ENCODE measurements around the gene PBX1. TPM values are rescaled to one million over a fixed set of nuclear protein-coding genes. Genes with fewer than 3 reads are reported as not detected.
A peak's percentile ranks its signal among the peaks of the same experiment; 100 is the strongest.

PBX1 gene
- total and polyA plus RNA-seq, 2 experiments from 2014 or later, result 9.7 to 38.8 TPM

- no peak overlapping the region for H2AFZ ChIP-seq
- H3K27ac ChIP-seq, result peak overlapping the region; percentile 92
- WGBS, 2 experiments (ENCODE audit: low coverage in 1 of 2, low lambda C conversion rate in 2 of 2, missing lambda C conversion rate in 2 of 2), result 89 to 90% methylated on average over 5 of the region's 5 CpGs
- H3K4me3 ChIP-seq, result no peak overlapping the region
- peaks cover 51% of the 10 kb centered on the region for H3K79me2 ChIP-seq (ENCODE audit: insufficient read depth)
- H3K4me1 ChIP-seq (ENCODE audit: insufficient read depth), result peaks cover 51% of the 10 kb centered on the region
- no peaks in the 10 kb centered on the region for H3K36me3 ChIP-seq (ENCODE audit: low read depth)
- no peaks in the 10 kb centered on the region for H4K20me1 ChIP-seq (ENCODE audit: insufficient read depth)
- no peak overlapping the region for H3K4me2 ChIP-seq (ENCODE audit: unreplicated experiment)
- H3K9me3 ChIP-seq (ENCODE audit: low read depth), result no peaks in the 10 kb centered on the region
- in situ Hi-C loops (cut with MboI), result no loop called here
- DNase-seq, result no peak
- H3F3A ChIP-seq (ENCODE audit: insufficient read depth), result peaks cover 61% of the 10 kb centered on the region
- peak overlapping the region; percentile 24; the same call in 1 of the 2 replicates for H3K9ac ChIP-seq
- H3K9me2 ChIP-seq (ENCODE audit: insufficient read depth), result no peaks in the 10 kb centered on the region
- H3K27me3 ChIP-seq (replicated peaks; ENCODE audit: insufficient read depth), result no peaks in the 10 kb centered on the region
- TF ChIP-seq EZH2phosphoT487 (IDR thresholded peaks at IDR 0.05; ENCODE audit: insufficient read depth, low read depth), result no peak
- TF ChIP-seq EZH2 (IDR thresholded peaks at IDR 0.05; ENCODE audit: insufficient read depth, poor library complexity, severe bottlenecking), result no peak
Observed at GRCh38 chr1:164773102-164773501, 214.1 kb downstream of the PBX1 start.

- 82 to 87% methylated on average over 4 of the region's 4 CpGs for WGBS, 2 experiments (ENCODE audit: low coverage in 1 of 2, low lambda C conversion rate in 2 of 2, missing lambda C conversion rate in 2 of 2)
- peaks cover 64% of the 10 kb centered on the region for H3K79me2 ChIP-seq (ENCODE audit: insufficient read depth)
- no peaks in the 10 kb centered on the region for H3K27me3 ChIP-seq (replicated peaks; ENCODE audit: insufficient read depth)
- no peaks in the 10 kb centered on the region for H3K9me2 ChIP-seq (ENCODE audit: insufficient read depth)
- H3K9ac ChIP-seq, result no peak overlapping the region
- TF ChIP-seq EZH2phosphoT487 (IDR thresholded peaks at IDR 0.05; ENCODE audit: insufficient read depth, low read depth), result no peak
- no peak for TF ChIP-seq EZH2 (IDR thresholded peaks at IDR 0.05; ENCODE audit: insufficient read depth, poor library complexity, severe bottlenecking)
- no peak overlapping the region for H3K4me2 ChIP-seq (ENCODE audit: unreplicated experiment)
- no peak overlapping the region for H2AFZ ChIP-seq
- H3K4me1 ChIP-seq (ENCODE audit: insufficient read depth), result peaks cover 42% of the 10 kb centered on the region
- no peaks in the 10 kb centered on the region for H4K20me1 ChIP-seq (ENCODE audit: insufficient read depth)
- H3K9me3 ChIP-seq (ENCODE audit: low read depth), result no peaks in the 10 kb centered on the region
- in situ Hi-C loops (cut with MboI), result no loop called here
- peaks cover 48% of the 10 kb centered on the region for H3F3A ChIP-seq (ENCODE audit: insufficient read depth)
- peak; percentile 42 for DNase-seq
- H3K36me3 ChIP-seq (ENCODE audit: low read depth), result no peaks in the 10 kb centered on the region
- no peak overlapping the region for H3K4me3 ChIP-seq
- H3K27ac ChIP-seq, result peak overlapping the region; percentile 92; the same call in 1 of the 2 replicates
Observed at GRCh38 chr1:164774413-164774812, 215.4 kb downstream of the PBX1 start.

GRCh38 chr1:164774819-164775654 is 216.1 kb downstream of the PBX1 start:
- Histone ChIP-seq H2AFZ (no peak overlapping the region), H3K4me2 (ENCODE audit: unreplicated experiment) (no peak overlapping the region), H3K27ac (peak overlapping the region; percentile 92; the same call in 1 of the 2 replicates), H3K9me3 (ENCODE audit: low read depth) (no peaks in the 10 kb centered on the region), H4K20me1 (ENCODE audit: insufficient read depth) (no peaks in the 10 kb centered on the region), H3K9ac (no peak overlapping the region), H3K4me3 (no peak overlapping the region), H3F3A (ENCODE audit: insufficient read depth) (peaks cover 44% of the 10 kb centered on the region), H3K4me1 (ENCODE audit: insufficient read depth) (peaks cover 48% of the 10 kb centered on the region), H3K27me3 (replicated peaks; ENCODE audit: insufficient read depth) (no peaks in the 10 kb centered on the region), H3K79me2 (ENCODE audit: insufficient read depth) (peaks cover 68% of the 10 kb centered on the region), H3K36me3 (ENCODE audit: low read depth) (no peaks in the 10 kb centered on the region), H3K9me2 (ENCODE audit: insufficient read depth) (no peaks in the 10 kb centered on the region)
- DNase-seq, result no peak
- no peak for TF ChIP-seq EZH2 (IDR thresholded peaks at IDR 0.05; ENCODE audit: insufficient read depth, poor library complexity, severe bottlenecking)
- no peak for TF ChIP-seq EZH2phosphoT487 (IDR thresholded peaks at IDR 0.05; ENCODE audit: insufficient read depth, low read depth)
- in situ Hi-C loops (cut with MboI), result loop anchor here (25.0 kb wide), 3 partner anchors 163 to 913 kb away; no protein-coding TSS in a partner anchor
- whole genome bisulfite sequencing, 2 experiments (ENCODE audit: low coverage in 1 of 2, low lambda C conversion rate in 2 of 2, missing lambda C conversion rate in 2 of 2), result 92 to 93% methylated on average over 16 of the region's 16 CpGs

GRCh38 chr1:164777518-164777917 is 218.5 kb downstream of the PBX1 start:
- H4K20me1 ChIP-seq (ENCODE audit: insufficient read depth), result no peaks in the 10 kb centered on the region
- no peaks in the 10 kb centered on the region for H3K9me3 ChIP-seq (ENCODE audit: low read depth)
- WGBS, 2 experiments (ENCODE audit: low coverage in 1 of 2, low lambda C conversion rate in 2 of 2, missing lambda C conversion rate in 2 of 2), result 97 to 98% methylated on average over 2 of the region's 2 CpGs
- no peaks in the 10 kb centered on the region for H3K36me3 ChIP-seq (ENCODE audit: low read depth)
- no peak overlapping the region for H3K4me2 ChIP-seq (ENCODE audit: unreplicated experiment)
- no peak overlapping the region for H3K27ac ChIP-seq
- in situ Hi-C loops (cut with MboI), result loop anchor here (25.0 kb wide), 3 partner anchors 165 to 915 kb away; no protein-coding TSS in a partner anchor
- H3K79me2 ChIP-seq (ENCODE audit: insufficient read depth), result peaks cover 72% of the 10 kb centered on the region
- H3K27me3 ChIP-seq (replicated peaks; ENCODE audit: insufficient read depth), result no peaks in the 10 kb centered on the region
- no peak for DNase-seq
- TF ChIP-seq EZH2phosphoT487 (IDR thresholded peaks at IDR 0.05; ENCODE audit: insufficient read depth, low read depth) (no peak), EZH2 (IDR thresholded peaks at IDR 0.05; ENCODE audit: insufficient read depth, poor library complexity, severe bottlenecking) (no peak)
- H2AFZ ChIP-seq, result no peak overlapping the region
- no peak overlapping the region for H3K9ac ChIP-seq
- peaks cover 48% of the 10 kb centered on the region for H3K4me1 ChIP-seq (ENCODE audit: insufficient read depth)
- H3K9me2 ChIP-seq (ENCODE audit: insufficient read depth), result no peaks in the 10 kb centered on the region
- no peak overlapping the region for H3K4me3 ChIP-seq
- peaks cover 44% of the 10 kb centered on the region for H3F3A ChIP-seq (ENCODE audit: insufficient read depth)
